WTC11 (cell line): Measurements from ENCODE around the gene ITPR1.

Experiments used
- ELF4 ChIP-seq: sonication (generic); formaldehyde crosslinking; IDR thresholded peaks from 2 replicates; pipeline ENCODE4 v1.8.1; 2022; ENCODE audit warnings: low read depth, mild to moderate bottlenecking, moderate library complexity, missing genetic modification reagents
- USF1 ChIP-seq: sonication (generic); formaldehyde crosslinking; IDR thresholded peaks from 2 replicates; pipeline ENCODE4 v1.8.0; 2022; ENCODE audit warnings: mild to moderate bottlenecking, missing genetic modification reagents
- ZBTB21 ChIP-seq: sonication (generic); formaldehyde crosslinking; IDR thresholded peaks from 2 replicates; pipeline ENCODE4 v1.8.1; 2023; ENCODE audit warnings: mild to moderate bottlenecking, missing genetic modification reagents, borderline replicate concordance
- TF ChIP-seq, protein P1 (sequence below): sonication (generic); formaldehyde crosslinking; IDR thresholded peaks from 2 replicates; pipeline ENCODE4 v1.8.1; 2023; ENCODE audit warnings: mild to moderate bottlenecking, moderate library complexity, missing genetic modification reagents
- TF ChIP-seq, protein P2 (sequence below): fragments of 200-600 bp; IDR thresholded peaks from 2 replicates; pipeline ENCODE4 v1.8.0; 2022; ENCODE audit warnings: antibody characterized with exemption

DNA sequence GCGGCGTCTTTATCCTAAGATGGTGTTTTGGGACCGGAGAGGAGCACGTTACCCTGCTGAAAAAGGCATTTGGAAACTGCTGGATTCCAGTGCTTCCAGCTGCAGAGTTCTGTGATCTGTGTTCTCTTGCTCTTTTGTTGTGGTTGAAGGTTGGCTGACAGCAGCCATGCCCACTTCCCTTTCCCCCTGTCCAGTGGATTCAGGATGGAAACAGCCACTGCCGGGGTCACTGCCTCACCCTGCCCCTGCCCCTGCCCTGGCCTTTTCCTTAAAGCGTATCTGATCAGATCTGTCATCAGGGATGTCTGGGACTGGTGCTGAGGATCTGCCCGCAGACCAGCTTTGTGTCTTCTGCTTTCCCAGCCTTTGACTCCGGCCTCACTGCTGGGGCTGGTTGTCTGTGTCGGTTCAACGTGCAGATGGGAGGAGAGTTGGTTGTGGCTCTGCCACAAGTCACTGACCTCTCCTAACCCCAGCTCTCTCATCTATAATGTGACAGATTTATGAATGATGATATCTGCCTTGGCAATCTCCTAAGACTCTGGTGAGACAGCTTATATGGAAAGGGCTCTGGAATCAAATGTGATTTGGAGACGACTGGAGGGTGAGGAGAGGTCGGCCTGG lies 266.7 kb downstream of the ITPR1 start:
- TF ChIP-seq, protein P1, sequence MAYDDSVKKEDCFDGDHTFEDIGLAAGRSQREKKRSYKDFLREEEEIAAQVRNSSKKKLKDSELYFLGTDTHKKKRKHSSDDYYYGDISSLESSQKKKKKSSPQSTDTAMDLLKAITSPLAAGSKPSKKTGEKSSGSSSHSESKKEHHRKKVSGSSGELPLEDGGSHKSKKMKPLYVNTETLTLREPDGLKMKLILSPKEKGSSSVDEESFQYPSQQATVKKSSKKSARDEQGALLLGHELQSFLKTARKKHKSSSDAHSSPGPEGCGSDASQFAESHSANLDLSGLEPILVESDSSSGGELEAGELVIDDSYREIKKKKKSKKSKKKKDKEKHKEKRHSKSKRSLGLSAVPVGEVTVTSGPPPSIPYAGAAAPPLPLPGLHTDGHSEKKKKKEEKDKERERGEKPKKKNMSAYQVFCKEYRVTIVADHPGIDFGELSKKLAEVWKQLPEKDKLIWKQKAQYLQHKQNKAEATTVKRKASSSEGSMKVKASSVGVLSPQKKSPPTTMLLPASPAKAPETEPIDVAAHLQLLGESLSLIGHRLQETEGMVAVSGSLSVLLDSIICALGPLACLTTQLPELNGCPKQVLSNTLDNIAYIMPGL (CRISPR knock-in tag): no peak
- TF ChIP-seq ZBTB21 (CRISPR knock-in tag) (no peak), USF1 (CRISPR knock-in tag) (no peak), ELF4 (CRISPR knock-in tag) (no peak)
- TF ChIP-seq, protein P2, sequence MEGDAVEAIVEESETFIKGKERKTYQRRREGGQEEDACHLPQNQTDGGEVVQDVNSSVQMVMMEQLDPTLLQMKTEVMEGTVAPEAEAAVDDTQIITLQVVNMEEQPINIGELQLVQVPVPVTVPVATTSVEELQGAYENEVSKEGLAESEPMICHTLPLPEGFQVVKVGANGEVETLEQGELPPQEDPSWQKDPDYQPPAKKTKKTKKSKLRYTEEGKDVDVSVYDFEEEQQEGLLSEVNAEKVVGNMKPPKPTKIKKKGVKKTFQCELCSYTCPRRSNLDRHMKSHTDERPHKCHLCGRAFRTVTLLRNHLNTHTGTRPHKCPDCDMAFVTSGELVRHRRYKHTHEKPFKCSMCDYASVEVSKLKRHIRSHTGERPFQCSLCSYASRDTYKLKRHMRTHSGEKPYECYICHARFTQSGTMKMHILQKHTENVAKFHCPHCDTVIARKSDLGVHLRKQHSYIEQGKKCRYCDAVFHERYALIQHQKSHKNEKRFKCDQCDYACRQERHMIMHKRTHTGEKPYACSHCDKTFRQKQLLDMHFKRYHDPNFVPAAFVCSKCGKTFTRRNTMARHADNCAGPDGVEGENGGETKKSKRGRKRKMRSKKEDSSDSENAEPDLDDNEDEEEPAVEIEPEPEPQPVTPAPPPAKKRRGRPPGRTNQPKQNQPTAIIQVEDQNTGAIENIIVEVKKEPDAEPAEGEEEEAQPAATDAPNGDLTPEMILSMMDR: no peak
